Stimulated activated CD4-positive, alpha-beta T cell treated with anti-CD3 and anti-CD28 coated beads, Interleukin-1b, Interleukin-23, amount 100 ng/mL, for 4 hours (primary cell): ENCODE measurements around the gene ICOSLG.
A peak's percentile ranks its signal among the peaks of the same experiment; 100 is the strongest.
"Not testable (repeated sequence)": the region's sequence is repeated elsewhere in the genome, so short reads cannot be mapped to it uniquely, and the experiment has no call there.

Experiments
- DNase-seq, 2 donors: peaks; one replicate each; pipeline ENCODE4 v3.0.0-alpha.2; 2020; ENCODE audit warnings: low read depth in 2 of 2

The ICOSLG gene

GRCh38 chr21:44223334-44223733, 17.4 kb downstream of the ICOSLG start:
- not testable (repeated sequence) for DNase-seq

GRCh38 chr21:44220674-44221073, 20.1 kb downstream of the ICOSLG start:
- not testable (repeated sequence) for DNase-seq

GRCh38 chr21:44218461-44218860, 22.3 kb downstream of the ICOSLG start:
- DNase-seq = not testable (repeated sequence)

GRCh38 chr21:44211978-44212377, 28.8 kb downstream of the ICOSLG start:
- not testable (repeated sequence) for DNase-seq

DNA sequence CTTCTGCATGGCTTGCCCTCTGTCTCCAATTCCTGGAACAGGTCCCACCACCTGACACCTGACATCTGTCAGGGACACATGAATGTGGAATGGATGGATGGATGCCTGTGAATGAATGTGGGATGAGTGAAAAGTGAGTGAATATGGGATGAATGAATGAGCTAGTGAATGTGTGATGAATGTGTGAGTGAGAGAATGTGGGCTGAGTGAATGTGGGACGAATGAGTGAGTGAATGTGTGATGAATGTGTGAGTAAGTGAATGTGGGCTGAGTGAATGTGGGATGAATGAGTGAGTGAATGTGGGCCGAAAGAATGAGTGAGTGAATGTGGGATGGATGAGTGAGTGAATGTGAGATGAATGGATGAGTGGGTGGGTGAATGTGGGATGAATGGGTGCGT, 29.2 kb downstream of the ICOSLG start:
- DNase-seq = not testable (repeated sequence)

- not testable (repeated sequence) for DNase-seq
These were observed 32.7 kb downstream of the ICOSLG start for GRCh38 chr21:44207860-44208646.

GRCh38 chr21:44206698-44207676, 33.8 kb downstream of the ICOSLG start:
- not testable (repeated sequence) for DNase-seq

- not testable (repeated sequence) for DNase-seq
These were observed 34.6 kb downstream of the ICOSLG start for GRCh38 chr21:44206187-44206586.

DNA sequence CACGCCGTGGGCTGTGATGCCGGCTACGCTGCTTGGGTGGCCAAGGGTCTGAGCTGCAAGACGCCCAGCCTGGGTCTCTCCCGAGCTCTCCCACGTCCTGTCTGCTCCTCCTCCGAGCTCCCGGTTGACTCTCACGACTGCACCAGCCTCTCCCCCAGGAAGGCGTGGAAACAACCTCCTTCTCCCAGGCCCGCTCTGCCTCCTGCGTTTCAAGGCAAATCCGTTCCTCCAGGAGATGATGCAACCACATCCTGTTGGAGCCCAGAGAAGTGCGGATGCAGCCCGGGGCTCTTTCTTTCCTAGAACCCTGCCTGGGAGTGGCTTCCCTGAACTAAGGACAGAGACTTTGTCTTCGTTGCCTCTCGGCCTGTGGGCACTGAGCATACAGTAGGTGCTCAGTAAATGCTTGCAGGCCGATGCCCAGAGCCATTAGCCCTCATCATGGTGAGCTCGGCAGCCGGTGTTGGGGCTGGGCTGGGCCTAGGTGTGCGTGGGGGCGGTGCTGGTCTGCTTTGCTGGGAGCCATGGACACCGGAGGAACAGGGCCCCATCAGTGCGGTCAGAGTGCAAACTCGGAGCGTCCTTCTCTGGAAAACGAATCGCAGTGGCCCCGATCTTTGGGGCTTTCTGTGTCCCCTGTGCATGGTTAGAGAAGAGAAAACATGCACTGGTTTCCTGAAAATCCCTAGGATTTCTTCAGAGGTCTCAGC, 38.0 kb downstream of the ICOSLG start:
- DNase-seq = not testable (repeated sequence)

GRCh38 chr21:44199997-44200396, 40.7 kb downstream of the ICOSLG start:
- DNase-seq = not testable (repeated sequence)

DNA sequence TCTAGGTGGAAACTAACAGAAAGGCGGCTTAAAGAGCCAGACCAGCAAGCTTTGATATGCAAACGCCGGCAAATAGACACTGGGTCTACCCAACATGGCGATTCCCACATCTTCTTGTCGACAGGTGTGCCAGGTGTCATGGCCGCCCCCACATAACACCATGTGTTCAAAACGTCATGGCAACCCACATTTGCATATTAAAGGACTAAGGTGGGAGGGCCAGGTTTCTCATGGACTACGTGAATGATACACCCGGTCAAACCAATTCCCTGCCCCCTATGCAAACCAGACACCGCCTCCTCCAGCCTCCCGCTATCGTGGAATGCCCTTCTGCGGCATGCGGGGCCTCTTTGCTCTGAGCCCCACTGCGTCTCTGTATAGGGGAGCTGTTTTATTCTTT, 41.3 kb downstream of the ICOSLG start:
- DNase-seq = no peak

DNA sequence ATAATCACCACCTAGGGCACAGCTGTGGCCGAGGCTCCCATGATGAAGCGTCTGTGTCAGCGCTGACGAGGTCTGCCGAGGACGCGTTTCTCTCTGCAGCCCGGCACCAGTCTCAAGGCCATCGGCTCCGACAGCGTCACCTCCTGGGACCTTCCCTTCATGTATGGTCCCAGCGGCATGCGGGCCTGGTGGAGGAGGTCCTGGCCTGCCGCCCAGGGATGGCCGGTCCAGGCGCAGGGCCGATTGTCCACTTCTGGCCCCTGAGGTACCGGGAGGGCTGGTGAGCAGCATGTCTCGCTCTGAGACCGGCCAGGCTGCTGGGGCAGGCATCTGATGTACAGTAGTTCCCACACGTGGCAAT, 43.6 kb downstream of the ICOSLG start:
- not testable (repeated sequence) for DNase-seq

- DNase-seq = peak in 1 of 2 donors; percentile 51
These were observed 44.3 kb downstream of the ICOSLG start for GRCh38 chr21:44196212-44197155.

DNA sequence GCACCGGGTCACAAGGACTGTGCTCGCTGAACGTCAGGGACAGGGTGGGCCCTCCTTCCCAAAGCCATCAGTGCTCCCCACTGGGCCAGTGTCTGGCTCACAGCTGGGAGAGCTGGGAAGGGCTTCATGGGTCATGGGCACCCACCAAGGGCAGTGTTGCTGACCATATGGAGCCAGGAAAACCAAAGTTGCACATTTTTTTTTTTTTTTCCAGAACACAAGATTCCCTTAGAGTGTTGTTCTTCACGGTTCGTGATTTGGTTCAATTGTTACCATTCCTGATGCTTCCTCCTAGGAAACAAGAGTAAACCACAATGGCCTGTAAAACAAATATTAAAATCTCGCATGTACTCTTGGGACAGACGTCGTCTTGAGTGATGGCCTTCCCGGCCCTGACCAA, 45.9 kb downstream of the ICOSLG start:
- not testable (repeated sequence) for DNase-seq

GRCh38 chr21:44194451-44194850, 46.3 kb downstream of the ICOSLG start:
- not testable (repeated sequence) for DNase-seq

DNA sequence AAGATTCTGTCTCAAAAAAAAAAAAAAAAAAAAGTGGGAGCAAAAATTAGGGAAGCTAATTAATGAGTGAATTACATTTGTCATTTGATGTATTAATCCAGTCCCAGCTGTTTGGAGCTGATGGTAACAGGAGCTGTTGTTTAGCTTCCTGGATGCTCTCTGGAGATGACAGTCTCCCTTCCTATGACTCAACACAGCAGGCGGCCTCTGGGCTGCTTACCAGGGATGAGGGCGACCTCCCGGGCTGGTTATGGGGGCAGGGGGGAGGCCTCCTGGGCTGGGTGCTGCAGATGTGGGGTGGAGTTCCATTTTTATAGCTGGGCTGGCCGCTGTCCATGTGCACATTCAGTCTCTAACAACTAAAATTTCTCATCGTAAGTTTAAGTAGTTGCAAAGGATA, 47.6 kb downstream of the ICOSLG start:
- DNase-seq = not testable (repeated sequence)

GRCh38 chr21:44190349-44191271, 50.1 kb downstream of the ICOSLG start:
- DNase-seq = not testable (repeated sequence)

- not testable (repeated sequence) for DNase-seq
These were observed 55.9 kb downstream of the ICOSLG start for GRCh38 chr21:44184862-44185261.

DNA sequence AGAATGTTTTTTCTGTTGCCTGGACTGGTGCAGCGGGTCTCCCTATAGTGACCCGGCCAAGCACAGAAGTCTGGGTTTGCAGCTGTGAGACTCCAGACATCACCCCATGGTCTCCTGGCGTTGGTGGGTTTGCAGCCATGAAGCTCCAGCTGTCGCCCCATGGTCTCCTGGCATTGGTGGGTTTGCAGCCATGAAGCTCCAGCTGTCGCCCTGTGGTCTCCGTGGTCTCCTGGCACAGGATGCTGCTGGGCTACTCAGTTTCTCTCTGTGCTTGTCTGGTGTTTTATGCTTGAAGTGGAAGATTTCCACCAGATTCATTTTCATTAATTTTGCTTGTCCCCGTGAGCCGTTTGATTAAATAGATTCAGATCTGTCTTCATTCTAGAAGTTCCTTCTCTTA, 58.5 kb downstream of the ICOSLG start:
- DNase-seq = not testable (repeated sequence)

GRCh38 chr21:44181506-44181905, 59.2 kb downstream of the ICOSLG start:
- not testable (repeated sequence) for DNase-seq
